Neuronal stem cell (in vitro differentiated cells): ENCODE results near the gene GALNT11.
"Not testable (repeated sequence)": the region's sequence is repeated elsewhere in the genome, so short reads cannot be mapped to it uniquely, and the experiment has no call there.

Experiments used
- DNase-seq: peaks from one replicate; pipeline ENCODE4 v3.0.0-alpha.2; 2013; ENCODE audit warnings: low spot score
- H2AFZ ChIP-seq: one replicate; pipeline ENCODE4 v1.6.1; 2013; ENCODE audit warnings: mild to moderate bottlenecking, low read length, inconsistent platforms
- H2AK5ac ChIP-seq: 2 replicates; pipeline ENCODE4 v1.6.1; 2013; ENCODE audit warnings: low read depth, mild to moderate bottlenecking, inconsistent platforms, low read length, moderate library complexity, mixed read lengths
- H2BK120ac ChIP-seq: 2 replicates; pipeline ENCODE4 v1.6.1; 2013; ENCODE audit warnings: low read depth, mild to moderate bottlenecking, inconsistent platforms, low read length, moderate library complexity, mixed read lengths
- H2BK12ac ChIP-seq: one replicate; pipeline ENCODE4 v1.6.1; 2013; ENCODE audit warnings: low read length, inconsistent platforms
- H2BK15ac ChIP-seq: 2 replicates; pipeline ENCODE4 v1.6.1; 2013; ENCODE audit warnings: mild to moderate bottlenecking, low read length, inconsistent platforms, mixed read lengths
- H2BK5ac ChIP-seq: one replicate; pipeline ENCODE4 v1.6.1; 2013; ENCODE audit warnings: inconsistent platforms, mild to moderate bottlenecking, low read length, moderate library complexity
- H3K14ac ChIP-seq: one replicate; pipeline ENCODE4 v1.6.1; 2013; ENCODE audit warnings: low read length, inconsistent platforms
- H3K18ac ChIP-seq: 2 replicates; pipeline ENCODE4 v1.6.1; 2013; ENCODE audit warnings: low read length, inconsistent platforms
- H3K23ac ChIP-seq: 2 replicates; pipeline ENCODE4 v1.6.1; 2013; ENCODE audit warnings: low read depth, mild to moderate bottlenecking, mixed read lengths, low read length, inconsistent platforms; ENCODE audit not compliant: poor library complexity
- H3K27ac ChIP-seq: replicated peaks from 3 replicates; pipeline ENCODE4 v1.5.1; 2013; ENCODE audit warnings: low read length, inconsistent platforms
- H3K27me3 ChIP-seq, 3 experiments: 2 replicates each; pipeline ENCODE4 v1.6.1; 2013; ENCODE audit warnings: low read length in 3 of 3, mild to moderate bottlenecking in 2 of 3, inconsistent platforms in 1 of 3, low read depth in 1 of 3, mixed read lengths in 1 of 3, moderate library complexity in 1 of 3; ENCODE audit not compliant: control insufficient read depth in 3 of 3, insufficient read depth in 3 of 3
- H3K36me3 ChIP-seq, 2 donors: replicated peaks in 1 of 2; 2 replicates each; pipeline ENCODE4 v1.6.1; 2013; ENCODE audit warnings: low read length in 2 of 2; ENCODE audit not compliant: control insufficient read depth in 2 of 2, insufficient read depth in 2 of 2
- H3K4ac ChIP-seq: 2 replicates; pipeline ENCODE4 v1.6.1; 2013; ENCODE audit warnings: inconsistent platforms, mild to moderate bottlenecking, low read length, moderate library complexity
- H3K4me1 ChIP-seq, 2 donors: 1 replicate in 1 of 2; 2 replicates in 1 of 2; pipeline ENCODE4 v1.6.1; 2013; ENCODE audit warnings: low read length in 2 of 2, low read depth in 1 of 2; ENCODE audit not compliant: control insufficient read depth in 2 of 2, insufficient read depth in 1 of 2
- H3K4me2 ChIP-seq: one replicate; pipeline ENCODE4 v1.6.1; 2013; ENCODE audit warnings: mild to moderate bottlenecking, low read length, inconsistent platforms; ENCODE audit not compliant: insufficient read depth, poor library complexity, severe bottlenecking
- H3K4me3 ChIP-seq, 2 donors: 2 replicates each; pipeline ENCODE4 v1.5.1; 2013; ENCODE audit warnings: low read length in 2 of 2, mild to moderate bottlenecking in 2 of 2, inconsistent platforms in 1 of 2, moderate library complexity in 1 of 2
- H3K79me1 ChIP-seq: one replicate; pipeline ENCODE4 v1.6.1; 2013; ENCODE audit warnings: low read depth, mild to moderate bottlenecking, inconsistent platforms, low read length, moderate library complexity
- H3K9ac ChIP-seq: one replicate; pipeline ENCODE4 v1.6.1; 2013; ENCODE audit warnings: mild to moderate bottlenecking, low read depth, low read length, inconsistent platforms; ENCODE audit not compliant: poor library complexity
- H3K9me3 ChIP-seq, 2 donors: replicated peaks in 1 of 2; 2 replicates each; pipeline versions ENCODE3 to v1.6.1; 2013; ENCODE audit warnings: low read length in 2 of 2, mild to moderate bottlenecking in 2 of 2, inconsistent platforms in 1 of 2, low read depth in 1 of 2, mixed read lengths in 1 of 2, moderate library complexity in 1 of 2; ENCODE audit not compliant: control insufficient read depth in 2 of 2, insufficient read depth in 1 of 2
- H4K8ac ChIP-seq: one replicate; pipeline ENCODE4 v1.6.1; 2013; ENCODE audit warnings: low read depth, mild to moderate bottlenecking, inconsistent platforms, low read length, moderate library complexity
- H4K91ac ChIP-seq: one replicate; pipeline ENCODE4 v1.6.1; 2013; ENCODE audit warnings: low read length, low read depth, mild to moderate bottlenecking, inconsistent platforms; ENCODE audit not compliant: poor library complexity
- WGBS, 2 donors: extraction: QIAGEN DNeasy Blood & Tissue Kit; methylation state at CpG; one replicate each; pipeline ENCODE4 v1.1.7; 2013; ENCODE audit warnings: missing lambda C conversion rate in 2 of 2, mixed read lengths in 1 of 2; ENCODE audit not compliant: insufficient read length in 2 of 2, insufficient replicate concordance in 1 of 2; ENCODE audit errors: extremely low coverage in 2 of 2; 5-methylcytosine and 5-hydroxymethylcytosine counted together

The GALNT11 gene

DNA sequence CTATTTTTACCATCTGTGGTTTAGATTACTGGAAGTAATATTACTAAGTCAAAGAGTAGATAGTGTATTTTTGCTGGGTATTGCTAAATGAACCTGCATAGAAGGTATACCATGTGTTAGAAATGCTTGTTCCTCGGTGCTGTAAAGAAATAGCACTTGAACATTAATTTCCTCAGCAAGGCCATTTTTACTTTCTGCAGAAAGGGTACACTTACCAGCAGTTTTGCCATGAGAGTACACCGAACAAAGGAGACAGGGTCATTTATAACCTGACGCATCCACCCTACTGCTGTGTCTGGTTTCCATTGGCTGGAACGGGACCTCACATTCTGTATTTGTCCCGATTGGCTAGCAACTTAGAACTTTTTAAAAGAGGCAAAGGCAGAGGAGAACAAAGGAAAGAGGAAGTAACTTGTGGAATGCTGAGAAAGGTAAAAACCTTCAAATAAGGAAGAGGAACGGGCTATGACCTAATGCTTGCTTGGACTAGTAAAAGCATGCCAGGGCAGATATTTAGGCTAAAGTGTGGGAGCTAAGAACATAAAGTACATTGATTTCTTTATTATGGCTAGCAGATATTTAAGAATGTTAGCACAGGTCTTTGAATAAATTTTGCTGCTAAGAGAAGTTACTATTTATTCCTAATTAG is 56.7 kb downstream of the GALNT11 start:
- not testable (repeated sequence) for H4K91ac ChIP-seq, H4K8ac ChIP-seq, H3K27me3 ChIP-seq, H2BK5ac ChIP-seq, H3K36me3 ChIP-seq, H3K79me1 ChIP-seq, H3K23ac ChIP-seq, H2AFZ ChIP-seq, H3K4me3 ChIP-seq, DNase-seq, H3K4me2 ChIP-seq, H2BK12ac ChIP-seq, H3K9me3 ChIP-seq, H3K4ac ChIP-seq, H2BK120ac ChIP-seq, H3K18ac ChIP-seq, H3K14ac ChIP-seq, H3K9ac ChIP-seq, H2AK5ac ChIP-seq, H2BK15ac ChIP-seq, H3K27ac ChIP-seq, H3K4me1 ChIP-seq
- no CpG with 5 or more reads among the region's 6 CpGs for WGBS, 2 donors

GRCh38 chr7:152085131-152085530 is 59.7 kb downstream of the GALNT11 start:
- no peak overlapping the region for H2BK5ac ChIP-seq
- no peaks in the 10 kb centered on the region for H3K79me1 ChIP-seq
- H3K4me1 ChIP-seq, result peaks cover 0 to 1% of the 10 kb centered on the region in 2 donors
- H2BK12ac ChIP-seq, result no peak overlapping the region
- no peak overlapping the region for H2BK15ac ChIP-seq
- H3K4me3 ChIP-seq, result no peak overlapping the region
- H2AK5ac ChIP-seq, result no peak overlapping the region
- no peak for DNase-seq
- no peak overlapping the region for H4K91ac ChIP-seq
- no peak overlapping the region for H4K8ac ChIP-seq
- H3K27me3 ChIP-seq, result no peaks in the 10 kb centered on the region
- no peak overlapping the region for H3K14ac ChIP-seq
- H3K9me3 ChIP-seq, result peaks cover 7 to 17% of the 10 kb centered on the region in 2 donors
- no peak overlapping the region for H3K9ac ChIP-seq
- H3K27ac ChIP-seq, result no peak overlapping the region
- H3K18ac ChIP-seq, result no peak overlapping the region
- H3K23ac ChIP-seq, result no peak overlapping the region
- H2BK120ac ChIP-seq, result no peak overlapping the region
- H3K4me2 ChIP-seq, result no peak overlapping the region
- no CpG with 5 or more reads among the region's 3 CpGs for WGBS, 2 donors
- no peak overlapping the region for H3K4ac ChIP-seq
- no peaks in the 10 kb centered on the region for H3K36me3 ChIP-seq
- H2AFZ ChIP-seq, result no peak overlapping the region

DNA sequence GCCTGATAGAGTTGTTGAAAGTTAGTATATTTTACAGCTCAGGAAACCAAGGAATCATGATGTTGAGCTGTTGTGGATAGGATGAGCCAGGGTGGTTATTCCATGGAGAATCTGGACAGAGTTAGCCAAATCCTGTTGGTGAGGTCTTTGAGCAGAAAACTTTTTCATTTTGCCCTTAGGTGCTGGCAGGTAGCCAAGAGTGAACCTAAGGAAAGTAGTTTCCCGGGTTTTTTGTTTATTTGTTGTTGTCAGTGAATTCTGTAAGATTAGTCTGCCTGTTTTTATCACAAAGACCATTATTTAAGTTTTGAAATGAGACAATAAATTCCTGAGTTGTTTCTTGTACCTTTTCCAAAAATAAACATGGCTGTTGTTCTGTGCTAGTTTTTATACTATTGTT is 61.0 kb downstream of the GALNT11 start:
- Histone ChIP-seq H4K8ac (no peak overlapping the region), H3K4me1 (peaks cover 0 to 1% of the 10 kb centered on the region in 2 donors), H2BK5ac (no peak overlapping the region), H3K27me3 (no peaks in the 10 kb centered on the region), H2BK120ac (no peak overlapping the region), H3K79me1 (no peaks in the 10 kb centered on the region), H4K91ac (no peak overlapping the region), H2AFZ (no peak overlapping the region), H3K9me3 (peaks cover 7 to 17% of the 10 kb centered on the region in 2 donors), H2BK12ac (no peak overlapping the region), H2AK5ac (no peak overlapping the region), H3K9ac (no peak overlapping the region), H3K23ac (no peak overlapping the region), H3K14ac (no peak overlapping the region), H3K27ac (no peak overlapping the region), H3K36me3 (no peaks in the 10 kb centered on the region), H3K4ac (no peak overlapping the region), H3K18ac (no peak overlapping the region), H3K4me3 (no peak overlapping the region), H2BK15ac (no peak overlapping the region), H3K4me2 (no peak overlapping the region)
- WGBS, 2 donors, result no CpG with 5 or more reads among the region's 1 CpG
- DNase-seq, result no peak

DNA sequence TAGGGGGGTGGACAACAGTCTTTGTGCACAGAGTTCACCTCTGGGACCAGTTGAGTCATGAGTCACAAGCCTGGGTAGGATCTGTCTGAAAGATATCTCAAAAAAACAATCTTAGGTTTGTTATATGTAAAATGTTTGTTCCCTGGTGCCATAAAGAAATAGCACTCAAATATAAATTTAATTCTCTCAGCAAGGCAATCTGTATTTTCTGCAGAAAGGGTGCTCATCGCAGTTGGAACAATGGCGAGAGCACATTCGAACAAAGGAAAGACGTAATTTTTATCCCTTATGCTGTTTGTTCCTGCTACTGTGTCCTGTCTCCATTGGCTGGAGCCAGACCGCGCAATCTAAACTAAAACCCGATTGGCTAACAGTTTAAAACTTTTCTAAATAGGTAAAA is 63.7 kb downstream of the GALNT11 start:
- no peak overlapping the region for H2BK5ac ChIP-seq
- H2BK12ac ChIP-seq, result no peak overlapping the region
- H3K14ac ChIP-seq, result no peak overlapping the region
- H3K4ac ChIP-seq, result no peak overlapping the region
- H4K8ac ChIP-seq, result no peak overlapping the region
- H2BK120ac ChIP-seq, result no peak overlapping the region
- DNase-seq, result no peak
- H3K23ac ChIP-seq, result no peak overlapping the region
- WGBS, 2 donors, result no CpG with 5 or more reads among the region's 7 CpGs
- no peak overlapping the region for H2AK5ac ChIP-seq
- H3K27me3 ChIP-seq, result no peaks in the 10 kb centered on the region
- H3K18ac ChIP-seq, result no peak overlapping the region
- peaks cover 0 to 3% of the 10 kb centered on the region in 2 donors for H3K4me1 ChIP-seq
- no peak overlapping the region for H3K27ac ChIP-seq
- no peak overlapping the region for H2BK15ac ChIP-seq
- H4K91ac ChIP-seq, result no peak overlapping the region
- no peaks in the 10 kb centered on the region for H3K79me1 ChIP-seq
- H3K36me3 ChIP-seq, result no peaks in the 10 kb centered on the region
- peaks cover 7 to 17% of the 10 kb centered on the region in 2 donors for H3K9me3 ChIP-seq
- no peak overlapping the region for H2AFZ ChIP-seq
- no peak overlapping the region for H3K4me2 ChIP-seq
- no peak overlapping the region for H3K9ac ChIP-seq
- H3K4me3 ChIP-seq, result no peak overlapping the region
